ENCODE results near the gene MUC20.
"Not testable (repeated sequence)": the region's sequence is repeated elsewhere in the genome, so short reads cannot be mapped to it uniquely, and the experiment has no call there.

MUC20 gene, protein sequence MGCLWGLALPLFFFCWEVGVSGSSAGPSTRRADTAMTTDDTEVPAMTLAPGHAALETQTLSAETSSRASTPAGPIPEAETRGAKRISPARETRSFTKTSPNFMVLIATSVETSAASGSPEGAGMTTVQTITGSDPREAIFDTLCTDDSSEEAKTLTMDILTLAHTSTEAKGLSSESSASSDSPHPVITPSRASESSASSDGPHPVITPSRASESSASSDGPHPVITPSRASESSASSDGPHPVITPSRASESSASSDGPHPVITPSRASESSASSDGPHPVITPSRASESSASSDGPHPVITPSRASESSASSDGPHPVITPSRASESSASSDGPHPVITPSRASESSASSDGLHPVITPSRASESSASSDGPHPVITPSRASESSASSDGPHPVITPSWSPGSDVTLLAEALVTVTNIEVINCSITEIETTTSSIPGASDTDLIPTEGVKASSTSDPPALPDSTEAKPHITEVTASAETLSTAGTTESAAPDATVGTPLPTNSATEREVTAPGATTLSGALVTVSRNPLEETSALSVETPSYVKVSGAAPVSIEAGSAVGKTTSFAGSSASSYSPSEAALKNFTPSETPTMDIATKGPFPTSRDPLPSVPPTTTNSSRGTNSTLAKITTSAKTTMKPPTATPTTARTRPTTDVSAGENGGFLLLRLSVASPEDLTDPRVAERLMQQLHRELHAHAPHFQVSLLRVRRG

DNA sequence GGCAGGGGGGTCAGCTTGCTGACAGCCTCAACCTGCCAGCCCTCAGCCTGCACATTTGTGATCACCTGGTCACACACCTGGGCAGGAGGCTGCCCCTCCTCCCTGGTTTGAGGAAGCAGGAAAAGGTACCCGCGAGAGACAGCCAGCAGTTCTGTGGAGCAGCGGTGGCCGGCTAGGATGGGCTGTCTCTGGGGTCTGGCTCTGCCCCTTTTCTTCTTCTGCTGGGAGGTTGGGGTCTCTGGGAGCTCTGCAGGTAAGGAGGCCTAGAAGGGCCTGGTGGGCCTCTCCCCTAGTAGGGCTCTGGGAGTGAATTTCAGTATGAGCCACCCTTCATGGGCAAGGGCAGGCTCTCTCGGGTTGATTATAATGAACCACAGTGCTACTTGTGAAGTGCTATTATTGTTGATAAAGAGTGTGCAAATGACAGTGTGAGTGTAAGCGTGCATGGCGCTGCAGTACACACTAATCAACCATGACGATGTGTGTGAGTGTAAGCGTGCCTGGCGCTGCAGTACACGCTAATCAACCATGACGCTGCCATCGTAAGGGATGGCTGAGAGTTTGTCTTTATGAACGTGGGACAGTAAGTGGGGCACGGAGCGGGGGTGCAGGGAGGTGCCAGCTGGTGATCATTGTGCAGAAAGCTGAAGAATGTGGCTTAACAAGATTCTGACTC is at the start of gene MUC20:
Gene MUC20 (plus strand): TSS at position 148 of the 676 bp plus-strand sequence. CDS start 30 bp downstream, at position 178.
- DNase-seq (ENCODE audit: low read depth in 2 of 2) = not testable (repeated sequence)

DNA sequence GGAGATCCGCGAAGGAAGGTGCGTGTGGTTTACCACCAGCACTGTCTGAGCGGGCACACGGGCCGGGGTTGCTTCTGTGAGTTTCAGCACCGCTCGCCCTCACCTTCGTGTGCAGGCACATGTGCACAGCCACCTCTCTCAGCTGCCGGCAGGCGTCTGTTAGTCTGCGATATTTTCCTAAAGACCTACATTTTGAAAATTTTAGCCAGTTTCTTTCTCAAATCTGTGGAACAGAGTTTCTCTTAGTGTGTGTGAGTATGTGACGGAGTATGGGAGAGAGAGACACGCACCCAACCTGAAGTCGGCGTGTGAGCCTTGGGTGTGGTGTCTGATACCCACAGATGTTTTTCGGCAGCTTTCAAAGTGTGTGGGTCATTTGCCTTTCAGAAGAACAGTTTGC is 49.5 kb upstream of the MUC20 start:
- DNase-seq (ENCODE audit: low read depth in 2 of 2) = not testable (repeated sequence)

DNA sequence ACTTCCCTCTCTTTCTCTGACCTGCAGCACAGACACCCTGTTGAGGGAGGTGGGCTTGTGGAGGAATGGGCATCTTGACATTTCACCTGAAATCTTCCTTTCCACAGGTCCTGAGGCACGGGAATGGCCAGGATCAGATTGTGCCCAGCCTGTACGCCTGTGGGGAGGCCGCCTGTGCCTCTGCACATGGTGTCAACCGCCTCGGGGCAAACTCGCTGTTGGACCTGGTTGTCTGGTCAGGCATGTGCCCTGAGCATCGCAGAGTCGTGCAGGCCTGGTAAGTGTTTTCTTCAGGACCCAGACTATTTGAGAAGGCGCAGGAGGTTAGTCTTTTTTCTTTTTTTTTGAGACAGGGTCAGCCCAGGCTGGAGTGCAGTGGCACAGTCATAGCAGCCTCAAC is 47.1 kb upstream of the MUC20 start:
- DNase-seq (ENCODE audit: low read depth in 2 of 2) = not testable (repeated sequence)

DNA sequence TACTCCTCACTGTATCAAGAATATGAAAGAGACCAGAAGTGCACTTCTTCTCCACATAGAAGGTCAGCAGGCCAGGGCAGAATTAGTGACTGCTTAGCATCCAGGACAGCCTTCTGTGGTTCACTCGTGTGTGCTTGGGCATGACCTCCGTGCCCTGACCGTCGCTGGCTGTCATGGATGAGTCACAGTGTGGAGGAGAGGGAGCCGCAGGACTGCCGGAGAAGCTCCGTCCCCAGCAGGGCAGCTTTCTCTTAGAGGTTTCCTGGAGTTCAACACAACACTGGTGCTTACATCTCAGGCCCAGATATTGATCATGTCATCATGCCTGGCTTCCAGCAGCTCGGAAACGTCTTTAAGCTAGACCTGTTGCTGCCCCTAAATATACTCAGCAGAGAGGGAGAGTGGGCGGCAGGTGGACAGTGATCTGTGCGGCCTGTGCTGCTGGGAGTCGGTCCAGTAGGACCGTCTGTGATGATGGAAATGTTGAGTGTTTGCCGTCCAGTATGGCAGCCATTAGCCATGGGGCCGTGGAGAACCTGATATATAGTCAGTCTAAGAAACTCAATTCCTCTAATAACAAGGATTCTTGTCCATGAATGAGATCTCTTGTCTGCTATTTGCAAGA is 42.3 kb upstream of the MUC20 start:
- not testable (repeated sequence) for DNase-seq (ENCODE audit: low read depth in 2 of 2)

DNA sequence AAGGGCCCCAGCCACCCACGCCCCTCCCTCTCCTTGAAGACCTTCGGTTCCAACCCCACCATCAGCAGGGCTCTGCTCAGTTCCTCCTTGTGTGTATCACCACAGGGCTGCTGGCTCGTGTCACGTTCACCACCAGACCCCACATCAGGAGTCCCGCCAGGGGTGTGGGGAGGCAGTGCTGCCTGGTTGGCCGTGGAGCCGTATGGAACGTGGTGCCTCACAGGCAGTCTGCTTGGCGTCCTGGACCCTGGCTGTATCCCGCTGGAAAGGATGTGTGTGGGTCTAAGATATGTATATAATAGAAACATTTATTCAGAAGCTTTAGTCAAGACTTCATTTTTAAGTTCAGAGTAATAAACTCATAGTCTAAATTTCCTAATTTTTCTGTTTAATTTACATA is 40.1 kb upstream of the MUC20 start:
- DNase-seq (ENCODE audit: low read depth in 2 of 2) = not testable (repeated sequence)

DNA sequence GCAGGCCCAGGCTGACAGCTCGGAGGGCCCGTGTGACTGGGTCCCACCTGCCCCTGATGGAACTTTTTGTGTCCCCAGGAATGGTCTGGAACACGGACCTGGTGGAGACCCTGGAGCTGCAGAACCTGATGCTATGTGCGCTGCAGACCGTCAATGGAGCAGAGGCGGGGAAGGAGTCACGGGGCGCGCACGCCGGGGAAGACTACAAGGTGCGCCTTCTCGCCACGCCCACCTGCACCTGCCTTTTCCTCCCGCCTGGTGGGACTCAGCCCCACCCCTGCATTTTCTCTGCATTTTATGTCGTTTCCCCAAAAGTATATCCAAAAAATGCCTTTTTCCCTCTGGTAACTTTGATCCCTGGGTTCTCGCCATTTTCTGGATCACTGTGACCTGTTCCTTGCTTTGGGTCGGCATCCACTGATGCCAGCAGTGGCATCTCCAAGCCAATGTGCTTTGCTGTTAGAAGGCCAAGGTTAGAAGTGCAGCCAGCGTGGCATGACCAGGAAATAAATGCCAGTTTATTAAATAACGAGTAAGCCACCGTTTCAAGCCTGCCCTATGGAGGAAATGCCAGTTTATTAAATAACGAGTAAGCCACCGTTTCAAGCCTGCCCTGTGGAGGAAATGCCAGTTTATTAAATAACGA is 39.2 kb upstream of the MUC20 start:
- not testable (repeated sequence) for DNase-seq (ENCODE audit: low read depth in 2 of 2)

DNA sequence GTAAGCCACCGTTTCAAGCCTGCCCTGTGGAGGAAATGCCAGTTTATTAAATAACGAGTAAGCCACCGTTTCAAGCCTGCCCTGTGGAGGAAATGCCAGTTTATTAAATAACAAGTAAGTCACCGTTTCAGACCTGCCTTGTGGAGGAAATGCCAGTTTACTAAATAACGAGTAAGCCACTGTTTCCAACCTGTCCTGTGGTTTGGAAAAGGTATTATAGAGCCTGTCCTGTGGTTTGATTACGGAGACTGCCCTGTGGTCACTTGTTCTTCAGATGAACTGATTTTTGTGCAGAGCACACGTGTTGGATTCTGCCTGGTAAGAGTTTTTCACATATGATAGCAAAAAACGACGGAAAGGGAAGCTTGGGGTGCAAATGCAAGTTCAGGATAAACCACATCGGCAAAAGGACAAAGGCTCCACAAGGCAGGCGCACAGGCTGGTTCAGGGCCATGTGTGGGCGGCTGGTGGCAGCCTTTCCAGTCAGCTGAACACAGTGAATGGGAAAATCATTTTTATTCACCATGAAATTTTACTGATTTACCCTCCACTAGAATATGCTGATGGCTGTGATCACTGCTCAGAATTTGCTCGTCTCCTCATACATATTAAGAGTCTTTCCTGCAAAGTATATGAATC is 38.6 kb upstream of the MUC20 start:
- DNase-seq (ENCODE audit: low read depth in 2 of 2) = not testable (repeated sequence)

DNA sequence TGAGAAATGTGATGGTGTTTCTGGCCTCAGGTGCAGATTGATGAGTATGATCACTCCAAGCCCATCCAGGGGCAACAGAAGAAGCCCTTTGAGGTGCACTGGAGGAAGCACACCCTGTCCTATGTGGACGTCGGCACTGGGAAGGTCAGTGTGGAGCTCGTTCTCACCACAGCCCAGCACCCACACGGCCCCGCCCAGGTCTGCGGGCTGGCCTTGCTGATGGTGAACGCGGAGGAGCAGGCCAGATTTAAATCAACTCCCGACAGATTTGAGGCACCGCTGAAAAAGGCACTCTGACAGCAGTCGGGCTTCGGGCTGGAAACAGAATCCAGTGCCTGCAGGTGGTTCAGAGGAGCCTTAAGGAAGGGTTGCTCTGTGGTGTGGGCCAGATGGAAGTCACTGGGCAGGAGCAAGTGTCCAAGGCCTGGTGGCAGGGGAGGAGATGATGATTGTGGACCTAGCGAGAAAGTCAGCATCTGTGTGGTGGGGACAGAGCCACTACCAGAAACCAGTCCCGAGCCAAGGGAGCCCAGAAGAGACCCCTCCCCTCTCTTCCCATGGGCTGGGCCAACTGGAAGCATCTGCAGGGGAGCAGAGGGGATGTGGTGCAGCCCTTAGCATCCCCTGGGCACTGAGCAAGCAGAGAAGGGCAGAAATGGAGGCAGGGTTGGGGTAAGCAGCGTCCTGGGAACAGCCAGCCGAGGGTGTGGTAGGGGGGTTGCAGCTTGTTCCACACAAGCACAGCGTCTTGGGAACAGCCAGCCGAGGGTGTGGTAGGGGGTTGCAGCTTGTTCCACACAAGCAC is 36.9 kb upstream of the MUC20 start:
- not testable (repeated sequence) for DNase-seq (ENCODE audit: low read depth in 2 of 2)

DNA sequence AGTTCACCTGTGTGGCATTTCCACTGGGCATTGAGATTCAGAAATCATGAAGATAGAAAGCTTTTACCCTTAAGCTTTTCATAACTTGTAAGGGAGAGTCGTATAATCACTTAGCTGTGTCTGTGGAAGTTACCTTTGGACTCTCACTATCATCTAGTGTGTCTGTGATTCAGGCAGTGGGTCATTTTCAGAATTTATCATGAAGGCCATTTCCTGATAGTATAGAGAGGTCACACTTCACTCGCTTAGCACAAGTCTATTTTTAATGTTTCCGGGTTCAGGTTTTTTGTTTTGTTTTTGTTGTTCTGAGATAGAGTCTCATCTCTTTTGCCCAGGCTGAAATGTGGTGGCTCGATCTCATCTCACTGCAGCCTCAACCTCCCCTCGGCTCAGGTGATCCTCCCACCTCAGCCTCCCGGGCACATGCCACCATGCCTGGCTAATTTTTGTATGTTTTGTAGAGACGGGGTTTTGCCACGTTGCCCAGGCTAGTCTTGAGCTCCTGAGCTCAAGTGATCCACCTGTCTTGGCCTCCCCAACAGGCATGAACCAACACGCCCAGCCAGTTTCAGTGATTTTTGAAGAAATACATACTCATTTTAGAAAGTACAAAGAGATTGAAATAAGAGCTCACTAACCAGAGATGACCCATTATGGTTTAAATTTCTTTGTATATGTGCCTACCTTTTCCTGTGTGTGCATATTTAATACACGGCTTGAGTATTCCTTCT is 36.1 kb upstream of the MUC20 start:
- DNase-seq (ENCODE audit: low read depth in 2 of 2) = not testable (repeated sequence)

DNA sequence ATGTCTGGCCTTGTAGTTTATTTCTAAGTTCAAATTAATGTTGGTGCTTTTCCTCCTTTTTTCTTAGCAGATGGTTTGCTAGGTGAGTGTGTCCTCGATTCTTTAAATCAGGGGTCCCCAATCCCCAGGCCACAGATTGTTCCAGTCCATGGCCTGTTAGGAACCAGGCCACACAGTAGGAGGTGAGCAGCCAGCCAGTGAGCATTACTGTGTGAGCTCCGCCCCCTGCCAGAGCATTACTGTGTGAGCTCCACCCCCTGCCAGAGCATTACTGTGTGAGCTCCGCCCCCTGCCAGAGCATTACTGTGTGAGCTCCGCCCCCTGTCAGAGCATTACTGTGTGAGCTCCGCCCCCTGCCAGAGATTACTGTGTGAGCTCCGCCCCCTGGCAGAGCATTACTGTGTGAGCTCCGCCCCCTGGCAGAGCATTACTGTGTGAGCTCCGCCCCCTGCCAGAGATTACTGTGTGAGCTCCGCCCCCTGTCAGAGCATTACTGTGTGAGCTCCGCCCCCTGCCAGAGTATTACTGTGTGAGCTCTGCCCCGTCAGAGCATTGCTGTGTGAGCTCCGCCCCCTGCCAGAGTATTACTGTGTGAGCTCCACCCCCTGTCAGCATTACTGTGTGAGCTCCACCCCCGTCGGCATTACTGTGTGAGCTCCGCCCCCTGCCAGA is 34.1 kb upstream of the MUC20 start:
- not testable (repeated sequence) for DNase-seq (ENCODE audit: low read depth in 2 of 2)

DNA sequence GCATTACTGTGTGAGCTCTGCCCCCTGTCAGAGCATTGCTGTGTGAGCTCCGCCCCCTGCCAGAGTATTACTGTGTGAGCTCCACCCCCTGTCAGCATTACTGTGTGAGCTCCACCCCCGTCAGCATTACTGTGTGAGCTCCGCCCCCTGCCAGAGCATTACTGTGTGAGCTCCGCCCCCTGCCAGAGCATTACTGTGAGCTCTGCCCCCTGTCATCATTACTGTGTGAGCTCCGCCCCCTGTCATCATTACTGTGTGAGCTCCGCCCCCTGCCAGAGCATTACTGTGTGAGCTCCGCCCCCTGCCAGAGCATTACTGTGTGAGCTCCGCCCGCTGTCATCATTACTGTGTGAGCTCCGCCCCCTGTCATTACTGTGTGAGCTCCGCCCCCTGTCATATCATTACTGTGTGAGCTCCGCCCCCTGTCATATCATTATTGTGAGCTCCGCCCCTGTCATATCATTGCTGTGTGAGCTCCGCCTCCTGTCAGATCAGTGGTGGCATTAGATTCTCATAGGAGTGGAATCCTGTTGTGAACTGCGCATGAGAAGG is 33.5 kb upstream of the MUC20 start:
- not testable (repeated sequence) for DNase-seq (ENCODE audit: low read depth in 2 of 2)

DNA sequence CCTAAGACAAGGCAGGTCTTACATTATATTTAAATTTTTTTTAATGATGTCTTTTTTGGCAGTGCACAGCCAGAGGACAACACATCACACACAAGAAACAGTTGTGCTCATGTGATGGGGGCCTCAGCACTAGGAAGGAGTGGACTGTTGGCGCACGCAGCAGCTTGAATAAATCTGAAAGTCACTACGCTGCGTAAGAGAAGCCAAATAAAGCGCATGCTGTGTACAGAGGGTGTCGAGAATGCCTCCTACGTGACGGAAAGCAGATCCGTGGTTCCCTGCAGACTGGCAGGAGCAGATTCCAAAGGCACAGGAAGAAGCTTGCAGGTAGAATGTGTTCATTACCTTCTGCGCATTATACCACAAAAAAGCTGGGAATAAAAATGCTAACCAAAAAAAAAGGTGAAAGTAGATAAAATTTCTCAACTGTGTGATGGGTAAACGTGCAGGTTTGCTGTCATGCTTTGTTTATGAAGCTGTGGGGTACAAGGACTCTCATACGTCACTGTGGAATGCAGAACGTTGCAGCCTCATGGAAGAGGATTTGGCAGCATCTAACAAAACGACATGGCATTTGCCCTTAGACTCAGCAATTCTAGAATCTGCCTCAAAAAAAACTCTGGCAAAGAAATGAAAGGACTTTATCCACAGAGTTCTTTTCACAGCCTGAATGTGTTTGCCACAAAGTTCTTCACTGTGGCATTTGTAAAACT is 32.2 kb upstream of the MUC20 start:
- not testable (repeated sequence) for DNase-seq (ENCODE audit: low read depth in 2 of 2)

DNA sequence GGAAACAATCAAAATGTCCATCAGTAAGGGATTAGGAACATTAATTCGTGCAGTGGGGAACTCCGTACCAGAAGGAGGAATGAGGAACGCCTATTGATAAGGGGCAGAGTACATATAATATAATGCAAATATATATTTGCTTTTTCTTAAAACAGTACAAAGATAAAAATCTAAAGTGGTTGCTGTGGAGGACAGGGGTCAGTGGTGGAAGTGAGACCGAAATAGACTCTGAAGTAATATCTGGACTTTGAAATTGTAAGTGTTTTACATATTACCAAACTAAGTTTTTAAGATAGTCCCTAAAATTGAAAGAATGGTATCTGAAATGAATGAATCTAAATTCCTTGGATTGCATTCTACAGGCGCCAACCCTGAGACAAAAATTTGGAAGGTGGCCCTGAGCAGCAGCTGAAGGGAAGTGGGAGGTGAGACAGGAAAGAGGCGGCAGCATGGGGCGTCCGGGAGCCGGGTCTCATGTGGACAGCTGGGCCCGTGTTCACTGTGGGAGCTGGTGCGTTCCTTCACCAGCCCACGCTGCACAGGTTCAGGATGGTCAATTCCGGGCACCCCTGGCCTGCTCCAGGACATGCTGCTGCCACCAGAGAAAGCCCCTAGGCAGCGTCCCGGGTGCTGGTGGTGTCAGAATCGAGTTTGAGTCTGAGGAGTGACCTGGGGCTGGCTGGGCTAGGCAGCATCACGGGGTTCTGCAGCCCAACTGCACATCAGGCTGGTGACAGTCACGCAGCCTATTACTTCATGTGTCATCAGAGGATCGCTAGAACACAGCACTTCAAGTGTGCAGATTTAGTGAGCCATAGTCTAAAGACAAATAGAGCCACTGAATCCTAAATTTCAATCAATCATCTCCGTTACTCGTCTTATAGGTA is 31.4 kb upstream of the MUC20 start:
- not testable (repeated sequence) for DNase-seq (ENCODE audit: low read depth in 2 of 2)

DNA sequence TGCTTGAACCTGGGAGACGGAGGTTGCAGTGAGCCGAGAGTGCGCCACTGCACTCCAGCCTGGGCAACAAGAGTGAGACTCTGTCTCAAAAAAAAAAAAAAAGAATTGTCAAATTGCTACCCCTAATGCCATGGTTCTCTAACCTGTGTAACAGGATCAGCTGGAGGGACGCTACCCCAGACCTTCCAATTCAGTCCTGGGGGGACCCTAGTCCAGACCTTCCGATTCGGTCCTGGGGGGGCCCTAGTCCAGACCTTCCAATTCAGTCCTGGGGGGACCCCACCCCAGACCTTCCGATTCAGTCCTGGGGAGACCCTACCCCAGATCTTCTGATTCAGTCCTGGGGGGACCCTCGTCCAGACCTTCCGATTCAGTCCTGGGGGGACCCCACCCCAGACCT is 29.8 kb upstream of the MUC20 start:
- DNase-seq (ENCODE audit: low read depth in 2 of 2) = no peak

DNA sequence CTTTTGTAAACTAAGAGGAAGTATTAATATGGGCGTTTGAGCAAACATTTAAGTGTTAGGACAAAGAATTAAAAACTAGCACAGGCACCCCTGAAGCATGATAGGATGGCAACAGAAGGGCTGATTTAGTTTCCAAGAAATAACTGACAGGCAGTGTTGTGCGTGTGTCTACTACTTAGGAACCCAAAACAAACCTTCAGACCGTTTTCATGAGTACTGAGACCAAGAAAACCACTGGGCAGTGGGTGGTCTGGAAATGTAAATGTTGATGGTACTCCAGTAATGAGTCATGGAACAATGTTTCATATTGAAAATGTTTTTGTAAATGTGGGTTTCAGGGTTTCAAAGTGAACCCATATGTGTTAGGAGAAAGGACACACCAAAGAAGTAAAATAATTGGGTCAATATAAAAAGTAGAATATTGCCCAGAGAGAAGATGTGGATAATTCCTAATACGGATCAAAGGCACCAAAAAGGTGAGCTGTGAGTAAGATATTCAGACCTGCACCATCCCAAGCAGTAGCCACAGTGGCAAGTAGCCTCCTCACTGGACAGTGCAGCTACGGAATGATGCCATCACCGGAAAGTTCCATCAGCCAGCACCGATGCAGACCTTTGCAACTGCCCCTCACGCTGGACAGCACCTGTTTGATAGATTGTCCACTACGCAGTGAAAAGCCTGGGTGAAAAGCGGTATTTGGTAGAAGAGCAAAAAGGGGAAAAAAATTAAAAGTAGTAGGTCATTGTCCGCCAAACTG is 29.0 kb upstream of the MUC20 start:
- not testable (repeated sequence) for DNase-seq (ENCODE audit: low read depth in 2 of 2)

DNA sequence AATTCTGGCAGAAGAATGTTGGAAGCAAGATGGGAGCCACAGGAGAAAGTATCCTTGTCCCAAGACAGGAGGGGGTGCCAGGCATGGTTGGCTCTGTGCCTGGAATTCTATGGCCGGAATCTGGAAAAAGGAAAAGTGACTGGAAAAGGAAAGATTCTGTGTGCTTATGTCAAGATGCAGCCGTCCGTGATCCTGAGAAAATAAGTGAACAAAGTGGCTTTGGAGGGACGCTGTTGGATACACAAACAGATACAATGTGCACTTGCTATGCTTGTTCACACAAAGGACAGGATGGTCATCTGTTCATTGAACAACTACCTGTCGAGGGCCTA is 28.5 kb upstream of the MUC20 start:
- DNase-seq (ENCODE audit: low read depth in 2 of 2) = no peak

Measured in fibroblast of skin of left quadriceps (primary cell).